SU-DHL-6 (cell line): Measurements from ENCODE around the gene KRTAP10-12.

Experiments used
- H2AFZ ChIP-seq: fragments of 200-600 bp; sonication (generic); 2 replicates; pipeline ENCODE4 v1.6.1; 2014; ENCODE audit warnings: low read depth, mild to moderate bottlenecking, moderate library complexity, mixed read lengths, antibody characterized with exemption, low read length; ENCODE audit not compliant: severe bottlenecking
- H3F3A ChIP-seq: fragments of 200-600 bp; shearing (Covaris generic); 2 replicates; pipeline ENCODE4 v1.6.0; 2016; ENCODE audit warnings: antibody characterized with exemption, mild to moderate bottlenecking; ENCODE audit not compliant: insufficient read depth
- H3K27ac ChIP-seq: fragments of 200-600 bp; sonication (generic); 2 replicates; pipeline ENCODE4 v1.5.1; 2016; ENCODE audit warnings: low read depth, mild to moderate bottlenecking, low read length, moderate library complexity, mixed read lengths
- H3K27me3 ChIP-seq: fragments of 200-600 bp; sonication (generic), shearing (Covaris generic); 2 replicates; pipeline ENCODE4 v1.6.0; 2014; ENCODE audit warnings: mild to moderate bottlenecking, low read length
- H3K36me3 ChIP-seq: fragments of 200-600 bp; sonication (generic); 2 replicates; pipeline ENCODE4 v1.6.1; 2014; ENCODE audit warnings: mild to moderate bottlenecking, low read length, mixed read lengths
- H3K4me2 ChIP-seq: fragments of 300-600, 200-600 bp; shearing (Covaris generic), sonication (generic); 2 replicates; pipeline ENCODE4 v1.6.0; 2014; ENCODE audit warnings: low read length, low read depth, mild to moderate bottlenecking; ENCODE audit not compliant: poor library complexity, severe bottlenecking
- H3K4me3 ChIP-seq: fragments of 200-600 bp; sonication (generic); 2 replicates; pipeline ENCODE4 v1.5.1; 2014; ENCODE audit warnings: antibody characterized with exemption, low read length, mild to moderate bottlenecking, mixed read lengths; ENCODE audit not compliant: insufficient read depth, poor library complexity, severe bottlenecking
- H3K79me2 ChIP-seq: fragments of 200-600 bp; sonication (generic); 2 replicates; pipeline ENCODE4 v1.6.1; 2014; ENCODE audit warnings: mild to moderate bottlenecking, low read length, moderate library complexity; ENCODE audit not compliant: insufficient read depth
- H3K9ac ChIP-seq: fragments of 200-600 bp; sonication (generic); 2 replicates; pipeline ENCODE4 v1.7.0; 2014; ENCODE audit warnings: mild to moderate bottlenecking, low read length
- H3K9me2 ChIP-seq: fragments of 200-600 bp; sonication (generic); replicated peaks from 2 replicates; pipeline ENCODE4 v1.6.1; 2014; ENCODE audit warnings: low read length; ENCODE audit not compliant: insufficient read depth
- H3K9me3 ChIP-seq: fragments of 200-600 bp; sonication (generic); 2 replicates; pipeline ENCODE4 v1.6.1; 2014; ENCODE audit warnings: low read length, mixed read lengths; ENCODE audit not compliant: insufficient read depth
- H4K20me1 ChIP-seq: fragments of 200-600 bp; sonication (generic); 2 replicates; pipeline ENCODE4 v1.6.1; 2014; ENCODE audit warnings: low read depth, mild to moderate bottlenecking, antibody characterized with exemption, low read length, moderate library complexity, mixed read lengths
- EZH2phosphoT487 ChIP-seq: fragments of 200-600 bp; sonication (generic), shearing (Covaris generic); conservative IDR thresholded peaks from 2 replicates; pipeline ENCODE4 v1.6.1; 2018; ENCODE audit warnings: mild to moderate bottlenecking, antibody characterized with exemption, low read length, moderate library complexity, mixed read lengths
- TF ChIP-seq, protein P1 (sequence below): fragments of 200-600 bp; sonication (generic); IDR thresholded peaks from one replicate; pipeline ENCODE4 v1.5.1; 2017; ENCODE audit warnings: antibody characterized with exemption, mild to moderate bottlenecking, low read length, moderate library complexity; ENCODE audit not compliant: insufficient read depth, poor library complexity, severe bottlenecking

The KRTAP10-12 gene

DNA sequence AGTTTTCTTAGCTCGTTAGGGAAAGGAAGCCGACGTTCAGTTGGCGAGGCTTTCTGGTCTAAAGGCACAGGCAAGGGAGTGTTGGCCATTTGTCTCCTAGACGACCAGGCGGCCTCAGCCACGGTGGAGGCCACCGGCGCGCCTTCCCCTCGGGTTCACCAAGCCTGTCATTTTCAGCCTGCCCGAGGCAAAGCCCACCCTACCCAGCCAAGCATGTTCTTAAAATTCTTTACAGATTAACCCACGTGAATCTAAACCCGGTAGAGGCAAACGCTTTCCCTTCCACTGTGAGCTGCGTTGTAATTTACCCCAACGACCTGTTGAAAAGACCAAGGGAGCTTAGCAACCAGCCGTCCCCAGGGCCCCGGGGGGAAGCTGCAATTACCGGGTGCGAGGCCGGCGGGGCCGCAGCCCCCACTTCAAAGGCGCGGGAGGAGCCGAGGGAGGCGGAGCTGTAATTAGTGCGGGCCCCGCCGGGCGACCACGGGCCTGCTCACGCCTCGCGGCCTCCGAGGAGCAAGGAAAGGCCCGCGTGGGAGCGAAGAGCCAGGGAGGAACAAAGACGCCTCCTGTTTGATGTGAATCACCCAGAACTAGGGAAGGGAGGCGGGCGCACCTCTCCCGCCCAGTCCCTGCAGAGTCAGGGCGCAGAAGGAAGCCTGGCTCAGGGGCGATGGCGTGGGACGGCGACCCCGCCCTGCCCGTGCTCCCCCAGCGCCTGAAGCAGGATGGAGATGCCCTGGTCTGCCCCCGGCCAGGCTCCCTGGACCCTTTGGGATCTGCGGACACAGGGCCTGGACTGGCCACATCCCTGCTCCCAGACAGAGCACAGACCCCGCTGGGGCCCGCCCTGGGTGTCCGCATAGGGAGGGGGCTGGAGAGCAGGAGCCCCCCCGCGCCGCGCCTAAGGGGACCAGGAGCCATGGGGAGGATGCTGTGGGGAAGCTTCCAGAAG lies 26.5 kb downstream of the KRTAP10-12 start:
- Histone ChIP-seq H3K36me3 (no peaks in the 10 kb centered on the region), H3K27ac (no peak overlapping the region)

DNA sequence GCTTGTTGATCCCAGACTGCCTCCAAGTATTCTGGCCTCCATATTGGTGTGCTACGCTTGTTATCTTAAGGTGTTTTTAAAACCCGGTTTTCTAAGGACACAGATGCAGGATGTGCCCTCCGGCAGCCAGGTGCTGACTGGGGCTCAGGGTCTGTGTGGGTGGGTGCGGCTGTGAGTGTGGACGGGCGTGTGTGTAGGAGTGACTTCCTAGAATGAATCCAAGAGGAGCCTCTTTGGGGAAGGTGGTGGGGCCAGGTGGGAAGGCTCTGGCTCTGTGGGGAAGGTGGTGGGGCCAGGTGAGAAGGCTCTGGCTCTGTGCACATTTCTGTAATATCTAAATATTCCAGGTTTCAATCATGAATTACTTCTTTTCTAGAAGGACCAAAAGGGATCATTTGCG lies 27.2 kb downstream of the KRTAP10-12 start:
- H3K9ac ChIP-seq, result no peak overlapping the region
- H3K4me2 ChIP-seq, result no peak overlapping the region
- no peaks in the 10 kb centered on the region for H4K20me1 ChIP-seq
- no peak overlapping the region for H3K4me3 ChIP-seq
- H3K27me3 ChIP-seq, result 0 out of 2 replicates have a peak, but pooled peaks cover 4% of the 10 kb centered on the region
- H3K36me3 ChIP-seq, result no peaks in the 10 kb centered on the region
- no peaks in the 10 kb centered on the region for H3K9me3 ChIP-seq
- no peaks in the 10 kb centered on the region for H3F3A ChIP-seq
- H3K79me2 ChIP-seq, result no peaks in the 10 kb centered on the region
- no peak overlapping the region for H2AFZ ChIP-seq
- H3K27ac ChIP-seq, result no peak overlapping the region
- TF ChIP-seq, protein P1, sequence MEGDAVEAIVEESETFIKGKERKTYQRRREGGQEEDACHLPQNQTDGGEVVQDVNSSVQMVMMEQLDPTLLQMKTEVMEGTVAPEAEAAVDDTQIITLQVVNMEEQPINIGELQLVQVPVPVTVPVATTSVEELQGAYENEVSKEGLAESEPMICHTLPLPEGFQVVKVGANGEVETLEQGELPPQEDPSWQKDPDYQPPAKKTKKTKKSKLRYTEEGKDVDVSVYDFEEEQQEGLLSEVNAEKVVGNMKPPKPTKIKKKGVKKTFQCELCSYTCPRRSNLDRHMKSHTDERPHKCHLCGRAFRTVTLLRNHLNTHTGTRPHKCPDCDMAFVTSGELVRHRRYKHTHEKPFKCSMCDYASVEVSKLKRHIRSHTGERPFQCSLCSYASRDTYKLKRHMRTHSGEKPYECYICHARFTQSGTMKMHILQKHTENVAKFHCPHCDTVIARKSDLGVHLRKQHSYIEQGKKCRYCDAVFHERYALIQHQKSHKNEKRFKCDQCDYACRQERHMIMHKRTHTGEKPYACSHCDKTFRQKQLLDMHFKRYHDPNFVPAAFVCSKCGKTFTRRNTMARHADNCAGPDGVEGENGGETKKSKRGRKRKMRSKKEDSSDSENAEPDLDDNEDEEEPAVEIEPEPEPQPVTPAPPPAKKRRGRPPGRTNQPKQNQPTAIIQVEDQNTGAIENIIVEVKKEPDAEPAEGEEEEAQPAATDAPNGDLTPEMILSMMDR, result no peak
- TF ChIP-seq EZH2phosphoT487, result no peak
- H3K9me2 ChIP-seq, result no peaks in the 10 kb centered on the region

More for the DNA sequence above, 26.5 kb downstream of the KRTAP10-12 start:
- Histone ChIP-seq H3K9ac (no peak overlapping the region), H3F3A (no peaks in the 10 kb centered on the region), H4K20me1 (no peaks in the 10 kb centered on the region), H3K79me2 (no peaks in the 10 kb centered on the region), H3K4me3 (no peak overlapping the region), H2AFZ (no peak overlapping the region), H3K9me3 (no peaks in the 10 kb centered on the region), H3K4me2 (no peak overlapping the region), H3K9me2 (no peaks in the 10 kb centered on the region), H3K27me3 (0 out of 2 replicates have a peak, but pooled peaks cover 4% of the 10 kb centered on the region)
- TF ChIP-seq, protein P1, result no peak
- TF ChIP-seq EZH2phosphoT487, result no peak

DNA sequence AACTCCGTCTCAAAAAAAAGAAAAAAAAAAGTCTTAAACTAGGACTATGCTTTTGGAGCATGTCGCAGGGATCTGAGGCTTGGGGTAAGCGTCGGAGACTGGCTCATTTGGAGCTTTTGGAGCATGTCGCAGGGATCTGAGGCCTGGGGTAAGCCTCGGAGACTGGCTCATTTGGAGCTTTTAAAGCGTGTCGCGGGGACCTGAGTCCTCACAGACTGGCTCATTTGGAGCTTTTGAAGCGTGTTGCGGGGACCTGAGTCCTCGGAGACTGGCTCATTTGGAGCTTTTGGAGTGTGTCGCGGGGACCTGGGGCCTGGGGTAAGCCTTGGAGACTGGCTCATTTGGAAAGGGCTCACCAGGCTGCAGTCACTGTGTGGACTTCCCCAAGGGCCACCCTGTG lies 28.0 kb downstream of the KRTAP10-12 start:
- Histone ChIP-seq H3K36me3 (no peaks in the 10 kb centered on the region), H3K4me2 (no peak overlapping the region), H2AFZ (no peak overlapping the region), H3K9ac (no peak overlapping the region), H3F3A (no peaks in the 10 kb centered on the region), H3K27me3 (no peaks in the 10 kb centered on the region), H3K9me2 (no peaks in the 10 kb centered on the region), H4K20me1 (no peaks in the 10 kb centered on the region), H3K4me3 (no peak overlapping the region), H3K79me2 (no peaks in the 10 kb centered on the region), H3K27ac (no peak overlapping the region), H3K9me3 (no peaks in the 10 kb centered on the region)
- TF ChIP-seq EZH2phosphoT487, result no peak
- TF ChIP-seq, protein P1, result no peak
